HepG2 (cell line): ENCODE measurements around the gene CEBPE. TPM values are rescaled to one million over a fixed set of nuclear protein-coding genes. Genes with fewer than 3 reads are reported as not detected.
A peak's percentile ranks its signal among the peaks of the same experiment; 100 is the strongest.

Experiments used
- ATAD3A ChIP-seq: sonication (generic); formaldehyde crosslinking; IDR thresholded peaks from 2 replicates; pipeline ENCODE4 v1.4.0; 2020; ENCODE audit warnings: missing genetic modification reagents
- BRCA1 ChIP-seq: sonication (generic); formaldehyde crosslinking; IDR thresholded peaks from 2 replicates; pipeline ENCODE4 v1.4.0; 2020; ENCODE audit warnings: missing genetic modification reagents
- BRD4 ChIP-seq: sonication (generic); formaldehyde crosslinking; IDR thresholded peaks from 2 replicates; pipeline ENCODE4 v1.4.0; 2020; ENCODE audit warnings: missing genetic modification reagents
- CBX5 ChIP-seq: sonication (generic); formaldehyde crosslinking; IDR thresholded peaks from 2 replicates; pipeline ENCODE4 v1.4.0; 2020; ENCODE audit warnings: missing genetic modification reagents, borderline replicate concordance
- HCFC1 ChIP-seq: fragments of 150-350 bp; IDR thresholded peaks from 2 replicates; pipeline ENCODE4 v1.6.1; 2014; ENCODE audit warnings: low read depth, low read length
- HOXA3 ChIP-seq: sonication (generic); formaldehyde crosslinking; IDR thresholded peaks from 2 replicates; pipeline ENCODE4 v1.5.0; 2020; ENCODE audit warnings: missing genetic modification reagents
- JUN ChIP-seq: sonication (generic); formaldehyde crosslinking; IDR thresholded peaks from 2 replicates; pipeline ENCODE4 v1.4.0; 2020; ENCODE audit warnings: mild to moderate bottlenecking, missing genetic modification reagents
- KLF11 ChIP-seq: IDR thresholded peaks from 2 replicates; pipeline ENCODE4 v1.6.1; 2016; ENCODE audit warnings: missing compliant biosample characterization
- MBNL3 ChIP-seq: fragments of 250-450 bp; sonication (Bioruptor Pico); conservative IDR thresholded peaks from 2 replicates; pipeline ENCODE4 v1.8.0; 2022; ENCODE audit warnings: mild to moderate bottlenecking, inconsistent platforms
- MEIS1 ChIP-seq: sonication (generic); formaldehyde crosslinking; IDR thresholded peaks from 2 replicates; pipeline ENCODE4 v1.9.0; 2021; ENCODE audit warnings: mild to moderate bottlenecking, missing genetic modification reagents, moderate library complexity, borderline replicate concordance
- MIER2 ChIP-seq: IDR thresholded peaks from 2 replicates; pipeline ENCODE4 v1.6.1; 2016; ENCODE audit warnings: missing biosample characterization, missing genetic modification reagents
- NONO ChIP-seq, 2 experiments: fragments of 450-650 bp in 1 of 2; sonication (generic) in 1 of 2; formaldehyde crosslinking in 1 of 2; IDR thresholded peaks in 1 of 2; conservative IDR thresholded peaks in 1 of 2; 2 replicates each; pipeline versions ENCODE4 v1.6.1 to v1.8.0; 2017 to 2022; ENCODE audit warnings: mild to moderate bottlenecking in 1 of 2, missing genetic modification reagents in 1 of 2, moderate library complexity in 1 of 2
- RFXANK ChIP-seq: IDR thresholded peaks from 2 replicates; pipeline ENCODE4 v1.6.1; 2016
- SIN3A ChIP-seq: IDR thresholded peaks from 2 replicates; pipeline ENCODE4 v1.6.1; 2011; ENCODE audit warnings: low read depth, mild to moderate bottlenecking, control low read depth, low read length, borderline replicate concordance
- THAP11 ChIP-seq: IDR thresholded peaks from 2 replicates; pipeline ENCODE4 v1.6.1; 2016; ENCODE audit warnings: missing biosample characterization, missing genetic modification reagents
- ZNF230 ChIP-seq: sonication (generic); formaldehyde crosslinking; IDR thresholded peaks from 2 replicates; pipeline ENCODE4 v1.4.0; 2020; ENCODE audit warnings: mild to moderate bottlenecking, missing genetic modification reagents
- ZNF546 ChIP-seq: sonication (generic); formaldehyde crosslinking; conservative IDR thresholded peaks from 2 replicates; pipeline ENCODE4 v1.8.1; 2023; ENCODE audit warnings: mild to moderate bottlenecking, missing genetic modification reagents
- ZNF660 ChIP-seq: sonication (generic); formaldehyde crosslinking; IDR thresholded peaks from 2 replicates; pipeline ENCODE4 v1.5.1; 2020; ENCODE audit warnings: mild to moderate bottlenecking, low read depth, missing genetic modification reagents, borderline replicate concordance
- polyA plus RNA-seq, 8 experiments: library from polyadenylated mRNA; depleted of rRNA in 3 of 8; stranded (reverse) in 7 of 8; unstranded in 1 of 8; fragments of >200 nt; fragmentation: Illumina TruSeq in 4 of 8; extraction: Trizol in 4 of 8; gene quantifications; 2 replicates each; pipeline versions ENCODE4 v1.2.1 to v1.2.3, GENCODE V29; 2011 to 2016; ENCODE audit warnings: low read depth in 4 of 8, missing spikeins in 1 of 8, mixed read lengths in 1 of 8; ENCODE audit not compliant: insufficient read depth in 1 of 8
- total RNA-seq, 5 experiments: library from RNA; depleted of rRNA; stranded (reverse); fragments of >200 nt; fragmentation: Illumina TruSeq; extraction: Trizol; gene quantifications; 2 replicates each; pipeline ENCODE4 v1.2.3, GENCODE V29; 2016; ENCODE audit warnings: low read depth in 1 of 5
- TF ChIP-seq, protein P1 (sequence below), 2 experiments: sonication (generic) in 1 of 2; formaldehyde crosslinking in 1 of 2; IDR thresholded peaks; 2 replicates each; pipeline versions ENCODE4 v1.4.0 to v1.6.1; 2018 to 2020; ENCODE audit warnings: missing genetic modification reagents in 2 of 2, borderline replicate concordance in 1 of 2, low read depth in 1 of 2, mild to moderate bottlenecking in 1 of 2, missing biosample characterization in 1 of 2
- TF ChIP-seq, protein P2 (sequence below): sonication (generic); formaldehyde crosslinking; IDR thresholded peaks from 2 replicates; pipeline ENCODE4 v1.5.0; 2020; ENCODE audit warnings: missing genetic modification reagents
- TF ChIP-seq, protein P3 (sequence below): sonication (generic); formaldehyde crosslinking; IDR thresholded peaks from 2 replicates; pipeline ENCODE4 v1.9.0; 2022; ENCODE audit warnings: missing genetic modification reagents, mild to moderate bottlenecking, borderline replicate concordance
- TF ChIP-seq, protein P4 (sequence below): sonication (generic); formaldehyde crosslinking; IDR thresholded peaks from 2 replicates; pipeline ENCODE4 v1.5.1; 2020; ENCODE audit warnings: mild to moderate bottlenecking, missing genetic modification reagents, borderline replicate concordance
- TF ChIP-seq, protein P5 (sequence below): sonication (generic); formaldehyde crosslinking; IDR thresholded peaks from 2 replicates; pipeline ENCODE4 v1.8.0; 2022; ENCODE audit warnings: mild to moderate bottlenecking, missing genetic modification reagents

The CEBPE gene
- total and polyA plus RNA-seq, 2 of the 13 experiments (the other 11 are each of a cell fraction or from before 2014, with no cell fraction given), result 0.09 to 0.11 TPM

DNA sequence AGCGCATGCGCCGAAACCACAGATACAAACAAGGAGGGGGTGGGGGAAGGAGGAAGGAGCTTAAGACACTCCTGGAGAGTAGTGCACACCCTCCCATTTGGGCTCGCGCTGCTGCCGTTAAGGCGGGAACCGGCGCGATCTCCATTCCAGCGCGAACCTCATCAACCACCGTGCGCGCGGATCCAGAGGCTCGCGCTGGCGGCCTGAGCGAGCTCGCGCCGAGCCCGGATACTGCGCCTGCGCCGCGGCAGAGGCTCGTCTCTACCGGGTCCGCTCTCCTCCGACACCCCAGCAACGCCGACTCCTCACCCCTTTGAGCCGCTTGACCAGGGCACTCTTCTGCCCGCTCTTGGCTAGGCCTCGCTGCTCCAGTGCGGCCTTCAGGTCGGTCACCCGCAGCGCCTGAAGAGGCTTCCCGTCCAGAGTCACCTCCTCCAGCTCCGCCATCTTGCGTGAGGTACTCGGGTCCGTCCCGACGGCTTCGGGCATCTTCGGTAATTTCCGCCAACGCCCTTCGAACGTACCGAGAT lies 24.3 kb downstream of the CEBPE start, which contains the start of gene ACIN1 (continued):
- TF ChIP-seq, protein P1, sequence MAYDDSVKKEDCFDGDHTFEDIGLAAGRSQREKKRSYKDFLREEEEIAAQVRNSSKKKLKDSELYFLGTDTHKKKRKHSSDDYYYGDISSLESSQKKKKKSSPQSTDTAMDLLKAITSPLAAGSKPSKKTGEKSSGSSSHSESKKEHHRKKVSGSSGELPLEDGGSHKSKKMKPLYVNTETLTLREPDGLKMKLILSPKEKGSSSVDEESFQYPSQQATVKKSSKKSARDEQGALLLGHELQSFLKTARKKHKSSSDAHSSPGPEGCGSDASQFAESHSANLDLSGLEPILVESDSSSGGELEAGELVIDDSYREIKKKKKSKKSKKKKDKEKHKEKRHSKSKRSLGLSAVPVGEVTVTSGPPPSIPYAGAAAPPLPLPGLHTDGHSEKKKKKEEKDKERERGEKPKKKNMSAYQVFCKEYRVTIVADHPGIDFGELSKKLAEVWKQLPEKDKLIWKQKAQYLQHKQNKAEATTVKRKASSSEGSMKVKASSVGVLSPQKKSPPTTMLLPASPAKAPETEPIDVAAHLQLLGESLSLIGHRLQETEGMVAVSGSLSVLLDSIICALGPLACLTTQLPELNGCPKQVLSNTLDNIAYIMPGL (CRISPR knock-in tag; IDR thresholded peaks at IDR 0.05; ENCODE audit: borderline replicate concordance in 1 of 2, low read depth in 1 of 2), result peak; percentile 97 to 99
- TF ChIP-seq ZNF660 (CRISPR knock-in tag), result peak; percentile 95; the same call in 1 of the 2 replicates
- 0 out of 2 replicates have a peak, but pooled peaks have one; percentile 41 for TF ChIP-seq MIER2 (CRISPR knock-in tag)
- peak; percentile 65 for TF ChIP-seq JUN
- TF ChIP-seq KLF11 (CRISPR knock-in tag), result peak; percentile 82; the same call in 1 of the 2 replicates
- TF ChIP-seq, protein P2, sequence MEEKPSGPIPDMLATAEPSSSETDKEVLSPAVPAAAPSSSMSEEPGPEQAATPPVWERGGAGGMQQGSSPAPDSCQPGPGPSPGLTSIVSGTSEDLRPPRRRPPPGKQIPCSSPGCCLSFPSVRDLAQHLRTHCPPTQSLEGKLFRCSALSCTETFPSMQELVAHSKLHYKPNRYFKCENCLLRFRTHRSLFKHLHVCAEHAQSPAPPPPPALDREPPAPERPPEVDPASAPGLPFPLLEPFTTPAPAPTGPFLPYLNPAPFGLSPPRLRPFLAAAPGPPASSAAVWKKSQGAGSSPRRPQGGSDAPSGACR (CRISPR knock-in tag), result peak; percentile 100
- TF ChIP-seq BRCA1 (CRISPR knock-in tag), result peak; percentile 97; the same call in 1 of the 2 replicates
- peak; percentile 77 for TF ChIP-seq ATAD3A (CRISPR knock-in tag)
- peak; percentile 100 for TF ChIP-seq ZNF230
- peak; percentile 66; the same call in 1 of the 2 replicates for TF ChIP-seq RFXANK (CRISPR knock-in tag)
- TF ChIP-seq MEIS1, result peak; percentile 97
- TF ChIP-seq CBX5, result peak; percentile 75; the same call in 1 of the 2 replicates
- TF ChIP-seq, protein P3, sequence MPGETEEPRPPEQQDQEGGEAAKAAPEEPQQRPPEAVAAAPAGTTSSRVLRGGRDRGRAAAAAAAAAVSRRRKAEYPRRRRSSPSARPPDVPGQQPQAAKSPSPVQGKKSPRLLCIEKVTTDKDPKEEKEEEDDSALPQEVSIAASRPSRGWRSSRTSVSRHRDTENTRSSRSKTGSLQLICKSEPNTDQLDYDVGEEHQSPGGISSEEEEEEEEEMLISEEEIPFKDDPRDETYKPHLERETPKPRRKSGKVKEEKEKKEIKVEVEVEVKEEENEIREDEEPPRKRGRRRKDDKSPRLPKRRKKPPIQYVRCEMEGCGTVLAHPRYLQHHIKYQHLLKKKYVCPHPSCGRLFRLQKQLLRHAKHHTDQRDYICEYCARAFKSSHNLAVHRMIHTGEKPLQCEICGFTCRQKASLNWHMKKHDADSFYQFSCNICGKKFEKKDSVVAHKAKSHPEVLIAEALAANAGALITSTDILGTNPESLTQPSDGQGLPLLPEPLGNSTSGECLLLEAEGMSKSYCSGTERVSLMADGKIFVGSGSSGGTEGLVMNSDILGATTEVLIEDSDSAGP (CRISPR knock-in tag), result peak; percentile 98
- TF ChIP-seq ZNF546 (CRISPR knock-in tag), result peak; percentile 99
- TF ChIP-seq SIN3A, result peak; percentile 29; the same call in 1 of the 2 replicates
- TF ChIP-seq HOXA3, result peak; percentile 97
- TF ChIP-seq, protein P4, sequence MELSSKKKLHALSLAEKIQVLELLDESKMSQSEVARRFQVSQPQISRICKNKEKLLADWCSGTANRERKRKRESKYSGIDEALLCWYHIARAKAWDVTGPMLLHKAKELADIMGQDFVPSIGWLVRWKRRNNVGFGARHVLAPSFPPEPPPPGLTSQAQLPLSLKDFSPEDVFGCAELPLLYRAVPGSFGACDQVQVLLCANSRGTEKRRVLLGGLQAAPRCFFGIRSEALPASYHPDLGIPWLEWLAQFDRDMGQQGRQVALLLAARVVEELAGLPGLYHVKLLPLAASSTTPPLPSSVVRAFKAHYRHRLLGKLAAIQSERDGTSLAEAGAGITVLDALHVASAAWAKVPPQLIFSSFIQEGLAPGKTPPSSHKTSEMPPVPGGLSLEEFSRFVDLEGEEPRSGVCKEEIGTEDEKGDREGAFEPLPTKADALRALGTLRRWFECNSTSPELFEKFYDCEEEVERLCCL (CRISPR knock-in tag), result peak; percentile 95
- TF ChIP-seq HCFC1, result peak; percentile 16; the same call in 1 of the 2 replicates
- no peak for TF ChIP-seq THAP11 (CRISPR knock-in tag)
- TF ChIP-seq, protein P5, sequence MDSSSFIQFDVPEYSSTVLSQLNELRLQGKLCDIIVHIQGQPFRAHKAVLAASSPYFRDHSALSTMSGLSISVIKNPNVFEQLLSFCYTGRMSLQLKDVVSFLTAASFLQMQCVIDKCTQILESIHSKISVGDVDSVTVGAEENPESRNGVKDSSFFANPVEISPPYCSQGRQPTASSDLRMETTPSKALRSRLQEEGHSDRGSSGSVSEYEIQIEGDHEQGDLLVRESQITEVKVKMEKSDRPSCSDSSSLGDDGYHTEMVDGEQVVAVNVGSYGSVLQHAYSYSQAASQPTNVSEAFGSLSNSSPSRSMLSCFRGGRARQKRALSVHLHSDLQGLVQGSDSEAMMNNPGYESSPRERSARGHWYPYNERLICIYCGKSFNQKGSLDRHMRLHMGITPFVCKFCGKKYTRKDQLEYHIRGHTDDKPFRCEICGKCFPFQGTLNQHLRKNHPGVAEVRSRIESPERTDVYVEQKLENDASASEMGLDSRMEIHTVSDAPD (CRISPR knock-in tag), result peak; percentile 85
- TF ChIP-seq NONO (IDR thresholded peaks at IDR 0.05), result no peak
- TF ChIP-seq NONO (CRISPR knock-in tag; conservative IDR thresholded peaks at IDR 0.05), result no peak
- TF ChIP-seq MBNL3 (CRISPR knock-in tag), result no peak
- peak; percentile 99 for TF ChIP-seq BRD4 (CRISPR knock-in tag)
